ENCODE measurements around the gene WWC2.

DNA sequence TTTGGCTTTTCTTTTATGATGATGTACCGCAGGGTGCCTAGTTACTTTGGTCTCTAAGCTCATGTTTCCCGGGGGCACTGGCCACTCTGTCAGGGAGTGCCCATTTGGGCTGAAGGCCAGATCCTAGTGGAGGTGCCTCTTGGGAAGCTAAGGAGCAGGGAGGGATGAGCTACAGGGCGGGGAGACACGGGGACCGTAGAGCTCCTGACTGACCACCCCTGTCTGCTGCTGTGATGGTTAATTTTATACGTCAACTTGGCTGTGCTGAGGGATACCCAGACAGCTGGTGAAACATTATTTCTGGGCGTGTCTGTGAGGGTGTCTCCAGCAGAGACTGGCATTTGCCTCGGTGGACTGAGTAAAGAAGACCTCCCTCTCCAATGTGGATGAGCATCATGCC lies 248.1 kb downstream of the WWC2 start:
- TF ChIP-seq CTCF (conservative IDR thresholded peaks at IDR 0.05) (no peak), ZFX (IDR thresholded peaks at IDR 0.05) (no peak)

All from C4-2B (cell line).